GM19351 (cell line): ENCODE measurements around the gene ARHGAP45.

Experiments used
- ATAC-seq: cut with Tn5 transposase; IDR thresholded peaks from one replicate; pipeline ENCODE4 v1.9.1; 2021; ENCODE audit warnings: mild to moderate bottlenecking, moderate library complexity; ENCODE audit not compliant: unreplicated experiment

ARHGAP45 gene

GRCh38 chr19:1103132-1103707 is 36.3 kb downstream of the ARHGAP45 start:
- no peak for ATAC-seq

GRCh38 chr19:1103708-1104310 is 36.8 kb downstream of the ARHGAP45 start, which contains the start of gene GPX4:
Gene GPX4 (plus strand): TSS chr19:1103994. CDS start chr19:1104044, 50 bp downstream.
- ATAC-seq, result peak; percentile 76

- peak; percentile 19 for ATAC-seq
Measured at GRCh38 chr19:1104311-1105007, 37.5 kb downstream of the ARHGAP45 start.

- ATAC-seq, result no peak
Measured at GRCh38 chr19:1105008-1105872, 38.3 kb downstream of the ARHGAP45 start.

- no peak for ATAC-seq
Measured at GRCh38 chr19:1105873-1106840, 39.2 kb downstream of the ARHGAP45 start.

GRCh38 chr19:1106841-1107660 is 40.1 kb downstream of the ARHGAP45 start:
- no peak for ATAC-seq

GRCh38 chr19:1107661-1108261 is 40.8 kb downstream of the ARHGAP45 start:
- ATAC-seq, result no peak

GRCh38 chr19:1108291-1109031 is 41.5 kb downstream of the ARHGAP45 start:
- ATAC-seq, result no peak

- ATAC-seq, result no peak
Measured at GRCh38 chr19:1109032-1109551, 42.1 kb downstream of the ARHGAP45 start.

GRCh38 chr19:1109697-1110671 is 43.0 kb downstream of the ARHGAP45 start:
- ATAC-seq, result no peak

GRCh38 chr19:1110809-1111640 is 44.1 kb downstream of the ARHGAP45 start:
- no peak for ATAC-seq

- no peak for ATAC-seq
Measured at GRCh38 chr19:1111641-1112267, 44.8 kb downstream of the ARHGAP45 start.

GRCh38 chr19:1112268-1113029 is 45.5 kb downstream of the ARHGAP45 start:
- no peak for ATAC-seq
